ENCODE measurements around the gene SNRPA1. TPM values are rescaled to one million over a fixed set of nuclear protein-coding genes. Genes with fewer than 3 reads are reported as not detected.

SNRPA1 gene
- total RNA-seq, 2 experiments from 2014 or later, result 214 to 222 TPM

DNA sequence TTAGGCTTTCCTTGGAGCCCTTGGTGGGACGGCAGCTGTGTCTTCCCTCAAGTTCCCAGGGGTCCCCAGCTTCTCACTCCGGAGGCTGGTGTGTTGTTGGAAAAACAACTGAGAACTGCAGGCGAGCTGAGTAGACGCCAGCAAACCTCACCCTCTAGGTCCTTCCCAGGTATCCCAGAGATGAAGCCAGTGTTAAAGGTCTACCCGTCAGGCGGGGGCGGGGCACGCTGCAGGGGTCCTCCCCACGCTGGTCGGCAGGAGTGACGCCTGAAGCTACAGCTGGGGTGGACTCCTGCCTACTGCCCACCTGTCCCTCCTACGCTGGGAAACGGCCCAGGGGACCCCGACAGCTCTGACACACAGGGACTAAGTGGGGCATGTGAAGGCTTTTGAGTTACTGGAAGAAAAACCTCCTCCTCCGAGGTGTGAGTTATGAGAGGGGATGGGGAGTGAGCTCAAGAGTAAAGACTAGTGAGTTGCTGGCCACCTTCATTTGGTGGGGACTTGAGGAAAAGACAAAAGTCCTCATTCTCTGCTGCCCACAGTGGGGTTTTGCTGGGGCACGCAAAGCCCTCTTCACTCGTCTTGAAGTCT, 32.2 kb upstream of the SNRPA1 start:
- CTCF ChIA-PET, result no interaction called here
- intact Hi-C loops (cut with DNase I, micrococcal nuclease), result no loop called here
- POLR2A ChIA-PET, result no interaction called here

DNA sequence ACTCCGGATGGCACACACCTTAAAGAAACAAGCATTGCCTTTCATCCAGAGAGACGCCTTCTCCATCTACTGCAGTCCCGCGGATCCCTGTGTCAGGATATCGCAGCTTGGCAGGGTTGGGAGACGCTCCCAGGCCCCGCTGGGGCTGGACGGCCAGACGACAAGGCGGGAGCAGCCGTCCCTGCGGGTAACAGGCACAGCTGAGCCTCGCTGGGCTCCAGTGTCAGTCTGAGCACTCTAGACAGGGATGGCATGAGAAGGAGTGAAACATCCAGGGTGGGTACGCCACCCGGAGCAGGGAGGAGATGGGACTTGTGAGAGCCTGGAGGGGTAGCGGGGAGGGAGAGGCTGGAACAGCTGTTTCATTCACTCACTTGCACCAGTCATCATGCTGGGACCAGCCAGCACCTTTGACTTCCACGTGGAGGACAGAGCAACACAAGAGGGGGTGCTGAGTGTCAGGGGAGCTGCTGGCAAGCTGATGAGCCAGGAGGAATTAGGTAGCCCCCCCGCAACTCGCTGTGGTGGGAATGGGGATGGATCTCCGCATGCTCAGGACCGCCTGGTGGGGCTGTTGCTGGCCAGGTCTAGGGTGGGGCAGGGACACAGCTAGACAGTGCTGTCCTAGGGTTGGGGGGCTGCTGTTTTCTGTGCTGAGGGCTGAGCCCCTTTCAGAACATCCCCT, 31.6 kb upstream of the SNRPA1 start:
- Histone ChIP-seq H3K9me3 (ENCODE audit: control insufficient read depth in 1 of 2, insufficient read depth in 1 of 2, low read length in 2 of 2) (peaks cover 0 to 14% of the 10 kb centered on the region in 2 experiments), H3K36me3 (ENCODE audit: insufficient read depth, low read length) (no peaks in the 10 kb centered on the region), H3K27ac (ENCODE audit: low read depth in 1 of 2, low read length in 2 of 2) (no peak overlapping the region), H3K4me3 (ENCODE audit: low read length) (no peak overlapping the region), H3K27me3 (ENCODE audit: control insufficient read depth in 1 of 2, insufficient read depth in 2 of 2, low read length in 2 of 2) (peaks cover 13 to 16% of the 10 kb centered on the region in 2 experiments), H3K4me1 (ENCODE audit: insufficient read depth, low read length) (no peaks in the 10 kb centered on the region)
- Mint-ChIP-seq H3K27ac (no peak overlapping the region), H3K4me1 (ENCODE audit: low read depth) (no peaks in the 10 kb centered on the region), H3K36me3 (ENCODE audit: low read depth) (no peaks in the 10 kb centered on the region), H3K4me3 (no peak overlapping the region), H3K9me3 (no peaks in the 10 kb centered on the region), H3K27me3 (peaks cover 43% of the 10 kb centered on the region)
- no peak for DNase-seq
- ChIA-PET CTCF (no interaction called here), POLR2A (no interaction called here)
- no peak for ATAC-seq (ENCODE audit: poor library complexity)
- TF ChIP-seq, protein P1, sequence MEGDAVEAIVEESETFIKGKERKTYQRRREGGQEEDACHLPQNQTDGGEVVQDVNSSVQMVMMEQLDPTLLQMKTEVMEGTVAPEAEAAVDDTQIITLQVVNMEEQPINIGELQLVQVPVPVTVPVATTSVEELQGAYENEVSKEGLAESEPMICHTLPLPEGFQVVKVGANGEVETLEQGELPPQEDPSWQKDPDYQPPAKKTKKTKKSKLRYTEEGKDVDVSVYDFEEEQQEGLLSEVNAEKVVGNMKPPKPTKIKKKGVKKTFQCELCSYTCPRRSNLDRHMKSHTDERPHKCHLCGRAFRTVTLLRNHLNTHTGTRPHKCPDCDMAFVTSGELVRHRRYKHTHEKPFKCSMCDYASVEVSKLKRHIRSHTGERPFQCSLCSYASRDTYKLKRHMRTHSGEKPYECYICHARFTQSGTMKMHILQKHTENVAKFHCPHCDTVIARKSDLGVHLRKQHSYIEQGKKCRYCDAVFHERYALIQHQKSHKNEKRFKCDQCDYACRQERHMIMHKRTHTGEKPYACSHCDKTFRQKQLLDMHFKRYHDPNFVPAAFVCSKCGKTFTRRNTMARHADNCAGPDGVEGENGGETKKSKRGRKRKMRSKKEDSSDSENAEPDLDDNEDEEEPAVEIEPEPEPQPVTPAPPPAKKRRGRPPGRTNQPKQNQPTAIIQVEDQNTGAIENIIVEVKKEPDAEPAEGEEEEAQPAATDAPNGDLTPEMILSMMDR (IDR thresholded peaks at IDR 0.05), result no peak
- intact Hi-C loops (cut with DNase I, micrococcal nuclease), result no loop called here

More for the DNA sequence above, 32.2 kb upstream of the SNRPA1 start:
- peak in 1 of 14 experiments; percentile 5 for DNase-seq
- no peaks in the 10 kb centered on the region for H3K36me3 Mint-ChIP-seq (ENCODE audit: low read depth)
- peaks cover under 1% of the 10 kb centered on the region for H3K4me1 ChIP-seq (ENCODE audit: insufficient read depth, low read length)
- H3K4me3 Mint-ChIP-seq, result no peak overlapping the region
- no peaks in the 10 kb centered on the region for H3K9me3 Mint-ChIP-seq
- ATAC-seq (ENCODE audit: poor library complexity), result no peak
- H3K27me3 ChIP-seq (ENCODE audit: control insufficient read depth in 1 of 2, insufficient read depth in 2 of 2, low read length in 2 of 2), result peaks cover 13 to 16% of the 10 kb centered on the region in 2 experiments
- H3K27ac ChIP-seq (ENCODE audit: low read depth in 1 of 2, low read length in 2 of 2), result no peak overlapping the region
- no peaks in the 10 kb centered on the region for H3K4me1 Mint-ChIP-seq (ENCODE audit: low read depth)
- H3K36me3 ChIP-seq (ENCODE audit: insufficient read depth, low read length), result no peaks in the 10 kb centered on the region
- no peak overlapping the region for H3K27ac Mint-ChIP-seq
- H3K4me3 ChIP-seq (ENCODE audit: low read length), result no peak overlapping the region
- peaks cover 0 to 21% of the 10 kb centered on the region in 2 experiments for H3K9me3 ChIP-seq (ENCODE audit: control insufficient read depth in 1 of 2, insufficient read depth in 1 of 2, low read length in 2 of 2)
- TF ChIP-seq, protein P1 (IDR thresholded peaks at IDR 0.05), result no peak
- peaks cover 43% of the 10 kb centered on the region for H3K27me3 Mint-ChIP-seq

DNA sequence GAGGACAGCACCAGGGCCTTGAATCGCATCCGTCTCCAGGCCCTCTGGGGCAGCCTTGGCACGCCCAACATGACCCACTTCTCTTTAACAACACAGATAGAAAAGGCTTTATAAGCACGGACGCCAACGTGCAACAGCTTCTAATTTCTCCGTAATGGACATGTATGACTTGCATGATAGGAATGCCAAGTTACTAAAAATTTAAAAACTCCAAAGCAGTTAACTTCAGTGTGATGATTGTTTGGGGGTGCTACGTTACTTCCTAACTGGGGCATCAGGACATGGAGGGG, 30.9 kb upstream of the SNRPA1 start:
- H3K9me3 ChIP-seq (ENCODE audit: control insufficient read depth in 1 of 2, insufficient read depth in 1 of 2, low read length in 2 of 2), result peaks cover 0 to 14% of the 10 kb centered on the region in 2 experiments
- Mint-ChIP-seq H3K27ac (no peak overlapping the region), H3K27me3 (peaks cover 43% of the 10 kb centered on the region), H3K9me3 (no peaks in the 10 kb centered on the region), H3K4me3 (no peak overlapping the region), H3K36me3 (ENCODE audit: low read depth) (no peaks in the 10 kb centered on the region), H3K4me1 (ENCODE audit: low read depth) (peaks cover 4% of the 10 kb centered on the region)
- peaks cover 13 to 16% of the 10 kb centered on the region in 2 experiments for H3K27me3 ChIP-seq (ENCODE audit: control insufficient read depth in 1 of 2, insufficient read depth in 2 of 2, low read length in 2 of 2)
- DNase-seq (no peak), ATAC-seq (ENCODE audit: poor library complexity) (no peak)
- intact Hi-C loops (cut with DNase I, micrococcal nuclease), result no loop called here
- H3K4me3 ChIP-seq (ENCODE audit: low read length), result no peak overlapping the region
- POLR2A ChIA-PET, result no interaction called here
- TF ChIP-seq, protein P1 (IDR thresholded peaks at IDR 0.05), result no peak
- H3K27ac ChIP-seq (ENCODE audit: low read depth in 1 of 2, low read length in 2 of 2), result no peak overlapping the region
- H3K36me3 ChIP-seq (ENCODE audit: insufficient read depth, low read length), result no peaks in the 10 kb centered on the region
- CTCF ChIA-PET, result no interaction called here
- peaks cover 2% of the 10 kb centered on the region for H3K4me1 ChIP-seq (ENCODE audit: insufficient read depth, low read length)
